GM10266 (cell line): ENCODE measurements around the gene ZNF878.

Source experiments
- DNase-seq: peaks from one replicate; pipeline ENCODE4 v3.0.0; 2012; ENCODE audit errors: extremely low spot score
- CTCF ChIP-seq: IDR thresholded peaks from 2 replicates; pipeline ENCODE4 v1.5.1; 2012; ENCODE audit warnings: mild to moderate bottlenecking, low read depth; ENCODE audit not compliant: control insufficient read depth, insufficient read depth; ENCODE audit errors: missing control alignments

ZNF878 gene

GRCh38 chr19:12052091-12052496, 667 bp downstream of the ZNF878 start:
- no peak for TF ChIP-seq CTCF
- no peak for DNase-seq

- no peak for DNase-seq
- no peak for TF ChIP-seq CTCF
Measured at GRCh38 chr19:12047868-12048267, 4.9 kb downstream of the ZNF878 start.

GRCh38 chr19:12043752-12044422, 8.9 kb downstream of the ZNF878 start:
- no peak for DNase-seq
- no peak for TF ChIP-seq CTCF

GRCh38 chr19:12042893-12043292, 9.9 kb downstream of the ZNF878 start:
- TF ChIP-seq CTCF: no peak
- no peak for DNase-seq

- peak; percentile 93 for DNase-seq
- TF ChIP-seq CTCF: no peak
Measured at GRCh38 chr19:12035220-12036172, 17.3 kb downstream of the ZNF878 start, which contains the start of gene ZNF433. ZNF433 (minus strand) TSS chr19:12035679; CDS start chr19:12035539, 140 bp downstream.

GRCh38 chr19:12034620-12035019, 18.1 kb downstream of the ZNF878 start:
- no peak for DNase-seq
- TF ChIP-seq CTCF: no peak

- TF ChIP-seq CTCF: no peak
- DNase-seq: no peak
Measured at GRCh38 chr19:12034198-12034597, 18.6 kb downstream of the ZNF878 start.
